Left ventricle myocardium inferior (tissue), 1 donor: ENCODE data around the gene BRD7. TPM values are rescaled to one million over a fixed set of nuclear protein-coding genes. Genes with fewer than 3 reads are reported as not detected.

Experiments
- DNase-seq: peaks from one replicate; pipeline ENCODE4 v3.0.0-alpha.2; 2020
- H3K27ac ChIP-seq: fragments of 200-600 bp; replicated peaks from 2 replicates; pipeline ENCODE4 v1.8.0; 2021
- H3K27me3 ChIP-seq: fragments of 200-600 bp; 2 replicates; pipeline ENCODE4 v1.8.0; 2021; ENCODE audit warnings: low read depth
- H3K36me3 ChIP-seq: fragments of 200-600 bp; 2 replicates; pipeline ENCODE4 v1.8.0; 2021
- H3K4me1 ChIP-seq: fragments of 200-600 bp; 2 replicates; pipeline ENCODE4 v1.8.0; 2021
- H3K4me3 ChIP-seq: fragments of 200-600 bp; 2 replicates; pipeline ENCODE4 v1.8.0; 2021; ENCODE audit warnings: mild to moderate bottlenecking, moderate library complexity
- H3K9me3 ChIP-seq: fragments of 200-600 bp; replicated peaks from 2 replicates; pipeline ENCODE4 v1.8.0; 2021
- intact Hi-C: fragments of 100-400 bp; cut with micrococcal nuclease; formaldehyde crosslinking; loops from one replicate; pipeline ENCODE4 v1.11.0; 2022
- total RNA-seq: library from RNA; stranded (reverse); fragmentation: NEBNext Ultra II Directional; extraction: Animal tissue kit (Norgen Biotek cat#: 25700); gene quantifications from one replicate; pipeline ENCODE4 v1.2.1, GENCODE V29; 2021
- TF ChIP-seq, protein P1 (sequence below): fragments of 200-600 bp; IDR thresholded peaks from 2 replicates; pipeline ENCODE4 v1.8.0; 2021; ENCODE audit warnings: antibody characterized with exemption, mild to moderate bottlenecking, borderline replicate concordance
- donor health status: DM: no; HTN: yes; CAD: no; lungs with severe emphysema.

Gene BRD7
- total RNA-seq, 1 donor from 2014 or later, result 52.3 TPM

DNA sequence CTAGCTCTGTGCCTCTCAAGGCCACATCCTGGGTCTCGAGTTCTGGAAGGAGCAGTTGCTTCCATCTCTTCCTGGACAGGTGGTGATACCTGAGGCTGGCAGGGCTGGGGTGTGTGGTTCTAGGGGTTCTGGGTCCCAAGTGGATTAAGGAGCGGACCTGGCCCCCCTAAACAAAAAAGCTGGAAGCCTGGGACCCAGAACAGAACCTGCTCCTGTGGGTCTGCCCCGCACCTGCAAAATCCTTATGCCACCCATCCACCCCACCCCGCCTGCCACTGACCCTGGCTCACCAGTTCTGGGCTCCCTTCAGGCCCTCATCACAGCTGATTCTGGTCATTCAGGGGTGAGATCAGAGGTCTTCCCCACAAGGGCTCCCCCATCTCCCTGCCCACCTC is 57.7 kb downstream of the BRD7 start:
- no peak for DNase-seq
- TF ChIP-seq, protein P1, sequence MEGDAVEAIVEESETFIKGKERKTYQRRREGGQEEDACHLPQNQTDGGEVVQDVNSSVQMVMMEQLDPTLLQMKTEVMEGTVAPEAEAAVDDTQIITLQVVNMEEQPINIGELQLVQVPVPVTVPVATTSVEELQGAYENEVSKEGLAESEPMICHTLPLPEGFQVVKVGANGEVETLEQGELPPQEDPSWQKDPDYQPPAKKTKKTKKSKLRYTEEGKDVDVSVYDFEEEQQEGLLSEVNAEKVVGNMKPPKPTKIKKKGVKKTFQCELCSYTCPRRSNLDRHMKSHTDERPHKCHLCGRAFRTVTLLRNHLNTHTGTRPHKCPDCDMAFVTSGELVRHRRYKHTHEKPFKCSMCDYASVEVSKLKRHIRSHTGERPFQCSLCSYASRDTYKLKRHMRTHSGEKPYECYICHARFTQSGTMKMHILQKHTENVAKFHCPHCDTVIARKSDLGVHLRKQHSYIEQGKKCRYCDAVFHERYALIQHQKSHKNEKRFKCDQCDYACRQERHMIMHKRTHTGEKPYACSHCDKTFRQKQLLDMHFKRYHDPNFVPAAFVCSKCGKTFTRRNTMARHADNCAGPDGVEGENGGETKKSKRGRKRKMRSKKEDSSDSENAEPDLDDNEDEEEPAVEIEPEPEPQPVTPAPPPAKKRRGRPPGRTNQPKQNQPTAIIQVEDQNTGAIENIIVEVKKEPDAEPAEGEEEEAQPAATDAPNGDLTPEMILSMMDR, result no peak
- Histone ChIP-seq H3K9me3 (no peaks in the 10 kb centered on the region), H3K4me3 (no peak overlapping the region), H3K4me1 (peaks cover 13% of the 10 kb centered on the region), H3K27me3 (no peaks in the 10 kb centered on the region), H3K27ac (no peak overlapping the region), H3K36me3 (peaks cover 23% of the 10 kb centered on the region)
- intact Hi-C loops, result no loop called here

DNA sequence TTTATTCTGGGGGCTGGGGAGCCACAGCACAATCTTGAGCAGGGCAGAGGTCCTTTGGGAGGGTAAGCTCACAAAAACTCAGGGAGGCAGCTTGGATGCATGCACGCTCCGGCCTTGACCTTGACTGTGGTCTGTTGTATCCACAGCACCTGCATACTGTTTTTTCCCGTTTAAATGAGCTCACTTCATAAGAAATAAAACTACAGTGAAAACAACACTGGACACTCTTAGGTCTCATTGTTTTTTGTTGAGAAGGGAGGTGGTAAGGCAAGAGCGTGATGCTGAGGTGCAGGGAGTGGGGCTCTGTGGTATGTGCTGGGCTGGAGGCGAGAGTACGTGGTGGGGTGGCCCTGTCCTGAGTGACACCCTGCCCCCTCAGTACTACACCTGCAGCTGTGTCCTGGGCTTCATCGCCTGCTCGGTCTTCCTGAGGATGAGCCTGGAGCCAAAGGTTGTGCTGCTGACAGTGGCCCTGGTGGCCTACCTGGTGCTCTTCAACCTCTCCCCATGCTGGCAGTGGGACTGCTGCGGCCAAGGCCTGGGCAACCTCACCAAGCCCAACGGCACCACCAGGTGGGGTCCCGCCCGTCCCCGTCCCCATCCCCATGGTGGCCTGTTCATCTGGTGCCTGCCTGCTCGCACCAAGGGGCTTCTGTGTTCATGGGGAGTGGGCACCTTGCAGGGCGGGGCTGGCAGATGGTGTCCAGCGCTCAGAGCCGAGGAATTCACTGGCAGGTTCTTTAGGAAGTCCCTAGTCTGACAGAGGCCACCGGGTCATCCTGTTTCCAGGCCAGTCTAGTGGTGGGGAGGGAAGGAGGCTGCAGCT is 58.3 kb downstream of the BRD7 start:
- Histone ChIP-seq H3K36me3 (peaks cover 17% of the 10 kb centered on the region), H3K27ac (no peak overlapping the region)
- DNase-seq, result no peak

DNA sequence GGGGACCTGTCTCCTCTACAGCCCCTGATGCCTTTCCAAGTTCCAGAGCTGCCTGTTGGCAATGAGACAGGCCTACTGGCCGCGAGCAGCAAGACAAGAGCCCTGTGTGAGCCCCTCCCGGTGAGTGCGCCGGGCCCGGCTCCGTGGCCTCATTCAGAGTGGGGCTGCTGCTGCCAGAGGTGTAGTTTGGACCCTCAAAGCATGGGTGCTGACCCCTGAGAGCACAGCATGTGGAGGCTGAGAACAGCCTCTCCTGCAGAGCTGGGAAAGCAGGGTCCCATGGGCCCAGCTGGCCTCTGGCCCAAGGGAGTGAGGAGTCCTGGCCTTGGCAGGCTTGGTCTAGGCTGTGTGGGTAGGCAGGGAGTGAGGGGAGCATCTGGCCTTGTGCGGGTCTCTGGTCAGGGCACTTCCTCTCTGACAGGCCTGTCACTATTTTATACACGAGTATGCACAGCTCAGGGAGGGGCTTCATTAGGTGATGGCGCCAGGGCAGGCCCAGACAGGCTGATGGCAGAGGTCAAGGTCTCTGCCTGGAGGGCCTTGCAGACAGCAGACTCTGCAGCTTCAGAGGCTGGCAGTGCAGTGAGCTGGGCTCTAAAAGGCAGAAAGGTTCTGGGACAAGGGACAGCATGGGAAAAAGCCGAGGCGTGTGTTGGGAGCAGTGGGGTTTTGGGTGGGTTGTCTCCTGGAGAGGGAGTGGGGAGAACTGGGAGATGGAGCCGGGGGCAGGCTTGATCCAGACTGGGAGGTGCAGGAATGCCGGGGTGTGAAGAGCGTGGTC is 59.1 kb downstream of the BRD7 start:
- H3K4me3 ChIP-seq, result no peak overlapping the region
- peaks cover 13% of the 10 kb centered on the region for H3K4me1 ChIP-seq
- intact Hi-C loops, result no loop called here
- no peak overlapping the region for H3K27ac ChIP-seq
- no peaks in the 10 kb centered on the region for H3K9me3 ChIP-seq
- TF ChIP-seq, protein P1, result no peak
- peaks cover 9% of the 10 kb centered on the region for H3K36me3 ChIP-seq
- peaks cover 7% of the 10 kb centered on the region for H3K27me3 ChIP-seq
- DNase-seq, result no peak

More for the DNA sequence above, 58.3 kb downstream of the BRD7 start:
- TF ChIP-seq, protein P1, result no peak
- intact Hi-C loops, result no loop called here
- Histone ChIP-seq H3K27me3 (no peaks in the 10 kb centered on the region), H3K9me3 (no peaks in the 10 kb centered on the region), H3K4me3 (no peak overlapping the region), H3K4me1 (peaks cover 13% of the 10 kb centered on the region)

DNA sequence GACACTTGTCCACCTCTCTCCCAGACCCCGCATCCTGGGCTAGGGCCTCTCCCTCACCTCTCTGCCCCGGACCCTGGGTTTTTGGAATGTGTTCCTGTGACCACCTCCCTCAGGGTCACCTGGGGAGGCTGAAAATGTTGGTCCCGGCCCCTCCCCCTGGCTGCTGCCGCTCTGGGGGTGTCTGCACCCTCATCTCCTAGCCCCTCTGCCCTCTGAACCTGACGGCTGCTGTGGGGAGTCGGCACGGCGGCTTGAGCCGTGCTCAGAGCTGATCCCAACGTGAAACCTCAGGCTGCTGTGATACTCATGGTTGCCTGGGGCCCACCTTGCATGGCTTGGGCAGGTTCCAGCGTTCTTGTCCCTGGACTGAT is 59.6 kb downstream of the BRD7 start:
- Histone ChIP-seq H3K27ac (no peak overlapping the region), H3K4me3 (no peak overlapping the region), H3K36me3 (peaks cover 6% of the 10 kb centered on the region), H3K9me3 (no peaks in the 10 kb centered on the region), H3K27me3 (peaks cover 7% of the 10 kb centered on the region), H3K4me1 (peaks cover 11% of the 10 kb centered on the region)
- TF ChIP-seq, protein P1, result no peak
- no peak for DNase-seq
- intact Hi-C loops, result no loop called here

DNA sequence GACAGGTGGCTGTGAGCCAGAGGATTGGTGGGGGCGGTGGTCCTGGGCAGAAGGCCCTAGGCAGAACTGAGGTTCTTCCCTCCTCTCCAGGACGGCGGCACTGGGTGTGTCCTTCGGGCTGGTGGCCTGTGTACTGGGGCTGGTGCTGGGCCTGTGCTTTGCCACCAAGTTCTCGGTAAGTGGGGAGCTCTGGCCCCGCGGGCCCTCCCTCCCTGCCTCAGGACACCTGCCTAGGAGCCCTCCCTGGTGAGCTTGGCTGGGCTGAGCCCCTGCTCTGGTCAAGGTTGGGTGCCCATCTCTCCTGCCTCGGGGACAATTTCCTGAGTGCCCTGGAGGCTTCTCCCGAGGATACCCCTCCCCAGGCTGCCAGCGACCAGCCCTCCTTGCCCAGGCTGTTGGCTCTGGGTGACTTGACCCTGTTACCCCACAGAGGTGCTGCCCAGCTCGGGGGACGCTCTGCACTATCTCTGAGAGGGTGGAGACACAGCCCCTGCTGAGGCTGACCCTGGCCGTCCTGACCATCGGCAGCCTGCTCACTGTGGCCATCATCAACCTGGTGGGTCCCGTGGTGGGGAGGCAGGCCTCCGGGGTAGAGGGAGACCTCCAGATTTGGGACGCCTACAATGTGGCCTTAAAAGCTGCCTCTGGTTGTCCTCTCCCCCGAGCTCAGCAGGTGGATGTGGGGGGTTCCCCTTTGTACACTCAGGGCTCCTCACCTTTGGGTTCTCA is 60.4 kb downstream of the BRD7 start:
- intact Hi-C loops, result no loop called here
- no peaks in the 10 kb centered on the region for H3K9me3 ChIP-seq
- TF ChIP-seq, protein P1, result no peak
- H3K36me3 ChIP-seq, result no peaks in the 10 kb centered on the region
- no peak for DNase-seq
- H3K27ac ChIP-seq, result no peak overlapping the region
- H3K4me1 ChIP-seq, result peaks cover 5% of the 10 kb centered on the region
- H3K27me3 ChIP-seq, result peaks cover 7% of the 10 kb centered on the region
- H3K4me3 ChIP-seq, result no peak overlapping the region
